ENCODE results near the gene CTDP1. TPM values are rescaled to one million over a fixed set of nuclear protein-coding genes. Genes with fewer than 3 reads are reported as not detected.

The CTDP1 gene
- total RNA-seq, 2 experiments from 2014 or later, result 11.9 to 15.4 TPM

- BruUV-seq (replicated peaks), result no TSS peak
- ChIA-PET CTCF (ENCODE audit: unreplicated experiment) (no interaction called here), POLR2A (no interaction called here)
- Histone ChIP-seq H3K4me3 (ENCODE audit: low read depth, low read length, poor library complexity, severe bottlenecking) (no peak overlapping the region), H3K79me2 (ENCODE audit: insufficient read depth, low read depth, low read length) (no peaks in the 10 kb centered on the region), H3K36me3 (ENCODE audit: insufficient read depth, low read length) (no peaks in the 10 kb centered on the region), H3K9me2 (ENCODE audit: insufficient read depth, low read length) (no peaks in the 10 kb centered on the region), H3K4me1 (ENCODE audit: insufficient read depth, low read length, poor library complexity, severe bottlenecking) (peaks cover 19% of the 10 kb centered on the region), H3K4me2 (ENCODE audit: low read length) (no peak overlapping the region), H3K27ac (ENCODE audit: low read depth, low read length, poor library complexity, severe bottlenecking) (no peak overlapping the region), H2AFZ (ENCODE audit: low read length) (no peak overlapping the region), H3K9me3 (ENCODE audit: low read length) (no peaks in the 10 kb centered on the region), H4K20me1 (ENCODE audit: insufficient read depth, low read length) (no peaks in the 10 kb centered on the region)
- no peak for TF ChIP-seq CTCF (conservative IDR thresholded peaks at IDR 0.05; ENCODE audit: low read length)
- TF ChIP-seq EZH2phosphoT487 (IDR thresholded peaks at IDR 0.05; ENCODE audit: borderline replicate concordance, low read depth, low read length), result no peak
- intact Hi-C loops (cut with micrococcal nuclease; ENCODE audit: unreplicated experiment), result no loop called here
- no peak for DNase-seq (ENCODE audit: low spot score)
These were observed 32.3 kb upstream of the CTDP1 start for GRCh38 chr18:79647307-79647706.

GRCh38 chr18:79650959-79651358, 28.6 kb upstream of the CTDP1 start:
- no peaks in the 10 kb centered on the region for H3K79me2 ChIP-seq (ENCODE audit: insufficient read depth, low read depth, low read length)
- no peaks in the 10 kb centered on the region for H3K36me3 ChIP-seq (ENCODE audit: insufficient read depth, low read length)
- DNase-seq (ENCODE audit: low spot score), result no peak
- TF ChIP-seq CTCF (conservative IDR thresholded peaks at IDR 0.05; ENCODE audit: low read length) (no peak), EZH2phosphoT487 (IDR thresholded peaks at IDR 0.05; ENCODE audit: borderline replicate concordance, low read depth, low read length) (no peak)
- no peaks in the 10 kb centered on the region for H4K20me1 ChIP-seq (ENCODE audit: insufficient read depth, low read length)
- ChIA-PET POLR2A (no interaction called here), CTCF (ENCODE audit: unreplicated experiment) (no interaction called here)
- H3K4me2 ChIP-seq (ENCODE audit: low read length), result no peak overlapping the region
- no peak overlapping the region for H2AFZ ChIP-seq (ENCODE audit: low read length)
- no peak overlapping the region for H3K4me3 ChIP-seq (ENCODE audit: low read depth, low read length, poor library complexity, severe bottlenecking)
- no peaks in the 10 kb centered on the region for H3K4me1 ChIP-seq (ENCODE audit: insufficient read depth, low read length, poor library complexity, severe bottlenecking)
- H3K27ac ChIP-seq (ENCODE audit: low read depth, low read length, poor library complexity, severe bottlenecking), result no peak overlapping the region
- intact Hi-C loops (cut with micrococcal nuclease; ENCODE audit: unreplicated experiment), result no loop called here
- no TSS peak for BruUV-seq (replicated peaks)
- H3K9me3 ChIP-seq (ENCODE audit: low read length), result no peaks in the 10 kb centered on the region
- H3K9me2 ChIP-seq (ENCODE audit: insufficient read depth, low read length), result no peaks in the 10 kb centered on the region

GRCh38 chr18:79657342-79657996, 22.1 kb upstream of the CTDP1 start:
- intact Hi-C loops (cut with micrococcal nuclease; ENCODE audit: unreplicated experiment), result no loop called here
- H3K36me3 ChIP-seq (ENCODE audit: insufficient read depth, low read length), result no peaks in the 10 kb centered on the region
- H3K79me2 ChIP-seq (ENCODE audit: insufficient read depth, low read depth, low read length), result no peaks in the 10 kb centered on the region
- BruUV-seq (replicated peaks), result no TSS peak
- H3K9me2 ChIP-seq (ENCODE audit: insufficient read depth, low read length), result no peaks in the 10 kb centered on the region
- no peak overlapping the region for H2AFZ ChIP-seq (ENCODE audit: low read length)
- no peak overlapping the region for H3K4me2 ChIP-seq (ENCODE audit: low read length)
- ChIA-PET POLR2A (no interaction called here), CTCF (ENCODE audit: unreplicated experiment) (no interaction called here)
- H3K4me3 ChIP-seq (ENCODE audit: low read depth, low read length, poor library complexity, severe bottlenecking), result no peak overlapping the region
- no peaks in the 10 kb centered on the region for H3K9me3 ChIP-seq (ENCODE audit: low read length)
- H3K4me1 ChIP-seq (ENCODE audit: insufficient read depth, low read length, poor library complexity, severe bottlenecking), result no peaks in the 10 kb centered on the region
- H3K27ac ChIP-seq (ENCODE audit: low read depth, low read length, poor library complexity, severe bottlenecking), result no peak overlapping the region
- H4K20me1 ChIP-seq (ENCODE audit: insufficient read depth, low read length), result no peaks in the 10 kb centered on the region
- TF ChIP-seq CTCF (conservative IDR thresholded peaks at IDR 0.05; ENCODE audit: low read length) (no peak), EZH2phosphoT487 (IDR thresholded peaks at IDR 0.05; ENCODE audit: borderline replicate concordance, low read depth, low read length) (no peak)
- DNase-seq (ENCODE audit: low spot score), result no peak
